IMR-90 (cell line): ENCODE results near the gene OGDHL. TPM values are rescaled to one million over a fixed set of nuclear protein-coding genes. Genes with fewer than 3 reads are reported as not detected.

Experiments
- ATAC-seq: fragments of 200-7000 bp; cut with Tn5 transposase; 2 replicates; pipeline ENCODE4 v1.9.1; 2020; ENCODE audit warnings: low read depth, mild to moderate bottlenecking, moderate library complexity
- BruUV-seq: library from RNA; stranded (reverse); fragments of 400-500 nt; replicated peaks from 2 replicates; lab custom pipeline; 2021; lab: Mats Ljungman, UMichigan
- CTCF ChIA-PET: fragments of 300-600 bp; formaldehyde crosslinking; extraction: SDS; loops from one replicate; lab custom pipeline; 2021; ENCODE audit warnings: antibody characterized with exemption; lab: Yijun Ruan, JAX
- POLR2A ChIA-PET: fragments of 300-600 bp; sonication (Branson Sonifier 250); formaldehyde crosslinking; loops from one replicate; lab custom pipeline; 2022; ENCODE audit warnings: antibody characterized with exemption; ENCODE audit not compliant: unreplicated experiment; lab: Charles Lee
- DNase-seq: peaks from one replicate; pipeline ENCODE4 v3.0.0; 2013
- H2AFZ ChIP-seq: replicated peaks from 2 replicates; pipeline ENCODE3; 2013; ENCODE audit warnings: low read length, mild to moderate bottlenecking; ENCODE audit not compliant: poor library complexity
- H2AK5ac ChIP-seq: 2 replicates; pipeline ENCODE4 v1.6.1; 2013; ENCODE audit warnings: low read depth, low read length, inconsistent platforms
- H2AK9ac ChIP-seq: replicated peaks from 2 replicates; pipeline ENCODE3; 2013; ENCODE audit warnings: mild to moderate bottlenecking, low read depth, low read length, moderate library complexity; ENCODE audit not compliant: poor library complexity
- H2BK120ac ChIP-seq: 2 replicates; pipeline ENCODE4 v1.6.1; 2013; ENCODE audit warnings: low read depth, low read length, inconsistent platforms
- H2BK15ac ChIP-seq: 3 replicates; pipeline ENCODE4 v1.6.1; 2013; ENCODE audit warnings: low read depth, low read length, inconsistent platforms
- H2BK20ac ChIP-seq: 2 replicates; pipeline ENCODE4 v1.6.1; 2013; ENCODE audit warnings: low read depth, mild to moderate bottlenecking, inconsistent platforms, low read length, moderate library complexity
- H2BK5ac ChIP-seq: 2 replicates; pipeline ENCODE4 v1.6.1; 2013; ENCODE audit warnings: mild to moderate bottlenecking, low read depth, low read length, inconsistent platforms; ENCODE audit not compliant: poor library complexity, severe bottlenecking
- H3K14ac ChIP-seq: replicated peaks from 2 replicates; pipeline ENCODE4 v1.6.1; 2013; ENCODE audit warnings: low read depth, low read length, inconsistent platforms
- H3K18ac ChIP-seq: 2 replicates; pipeline ENCODE4 v1.6.1; 2013; ENCODE audit warnings: low read depth, low read length, control low read depth
- H3K23ac ChIP-seq: 2 replicates; pipeline ENCODE4 v1.6.1; 2013; ENCODE audit warnings: low read depth, low read length, inconsistent platforms
- H3K27ac ChIP-seq: 2 replicates; pipeline ENCODE4 v1.5.1; 2013; ENCODE audit warnings: mild to moderate bottlenecking, control low read depth, low read length; ENCODE audit not compliant: insufficient read depth
- H3K27me3 ChIP-seq: 2 replicates; pipeline ENCODE4 v1.6.1; 2013; ENCODE audit warnings: low read length; ENCODE audit not compliant: control insufficient read depth, insufficient read depth
- H3K36me3 ChIP-seq: 2 replicates; pipeline ENCODE4 v1.6.1; 2013; ENCODE audit warnings: low read length, mixed read lengths; ENCODE audit not compliant: control insufficient read depth, insufficient read depth
- H3K4ac ChIP-seq: 2 replicates; pipeline ENCODE4 v1.6.1; 2013; ENCODE audit warnings: low read depth, low read length, inconsistent platforms
- H3K4me1 ChIP-seq: 2 replicates; pipeline ENCODE4 v1.6.1; 2013; ENCODE audit warnings: low read length, mixed read lengths; ENCODE audit not compliant: control insufficient read depth, insufficient read depth
- H3K4me2 ChIP-seq: 2 replicates; pipeline ENCODE4 v1.6.1; 2013; ENCODE audit warnings: low read depth, mild to moderate bottlenecking, control low read depth, low read length, moderate library complexity
- H3K4me3 ChIP-seq: 2 replicates; pipeline ENCODE4 v1.5.1; 2013; ENCODE audit warnings: low read depth, mild to moderate bottlenecking, control low read depth, low read length, moderate library complexity; ENCODE audit not compliant: insufficient read depth
- H3K56ac ChIP-seq: 2 replicates; pipeline ENCODE4 v1.6.1; 2013; ENCODE audit warnings: low read length, inconsistent platforms; ENCODE audit not compliant: insufficient read depth; ENCODE audit errors: extremely low read depth
- H3K79me1 ChIP-seq, 2 experiments: 2 replicates each; pipeline ENCODE4 v1.6.1; 2013; ENCODE audit warnings: low read length in 2 of 2, inconsistent platforms in 1 of 2, low read depth in 1 of 2
- H3K9ac ChIP-seq: 2 replicates; pipeline ENCODE4 v1.6.1; 2013; ENCODE audit warnings: low read depth, low read length, control low read depth
- H3K9me1 ChIP-seq: 2 replicates; pipeline ENCODE4 v1.6.1; 2013; ENCODE audit warnings: low read length, inconsistent platforms; ENCODE audit not compliant: insufficient read depth
- H3K9me3 ChIP-seq: 2 replicates; pipeline ENCODE4 v1.6.1; 2013; ENCODE audit warnings: low read length; ENCODE audit not compliant: control insufficient read depth, insufficient read depth
- H4K20me1 ChIP-seq: 2 replicates; pipeline ENCODE4 v1.6.1; 2013; ENCODE audit warnings: low read length, inconsistent platforms; ENCODE audit not compliant: insufficient read depth
- H4K5ac ChIP-seq: 2 replicates; pipeline ENCODE4 v1.6.1; 2013; ENCODE audit warnings: mild to moderate bottlenecking, low read depth, low read length, control low read depth
- H4K8ac ChIP-seq, 2 experiments: 2 replicates each; pipeline ENCODE4 v1.6.1; 2013; ENCODE audit warnings: low read depth in 2 of 2, low read length in 2 of 2, control low read depth in 1 of 2, inconsistent platforms in 1 of 2
- H4K91ac ChIP-seq: 2 replicates; pipeline ENCODE4 v1.6.1; 2013; ENCODE audit warnings: low read depth, low read length, inconsistent platforms; ENCODE audit not compliant: insufficient read depth
- CEBPB ChIP-seq: IDR thresholded peaks from 2 replicates; pipeline ENCODE4 v1.6.1; 2012; ENCODE audit warnings: low read depth, low read length, improper control_type of control experiment
- FOS ChIP-seq: fragments of 150-350 bp; IDR thresholded peaks from 2 replicates; pipeline ENCODE4 v1.6.1; 2016; ENCODE audit warnings: low read depth, low read length
- POLR2A ChIP-seq: IDR thresholded peaks from 2 replicates; pipeline ENCODE4 v1.6.1; 2012; ENCODE audit warnings: mild to moderate bottlenecking, low read depth, low read length
- RAD21 ChIP-seq: IDR thresholded peaks from 2 replicates; pipeline ENCODE4 v1.6.1; 2012; ENCODE audit warnings: low read length, improper control_type of control experiment
- WGBS, 2 experiments: methylation state at CpG; one replicate each; pipeline versions ENCODE4 v1.1.5 to v1.1.7; 2013; ENCODE audit warnings: missing lambda C conversion rate in 2 of 2; ENCODE audit not compliant: insufficient read length in 1 of 2; ENCODE audit errors: extremely low coverage in 2 of 2; 5-methylcytosine and 5-hydroxymethylcytosine counted together
- dilution Hi-C: fragments of 300-500 bp; cut with HindIII; formaldehyde crosslinking; loops from one replicate; pipeline ENCODE4 v1.14.3; 2018; ENCODE audit warnings: low sequenced_read_pairs; ENCODE audit not compliant: unreplicated experiment
- in situ Hi-C: fragments of 300-500 bp; cut with MboI; formaldehyde crosslinking; loops from 3 replicates; pipeline ENCODE4 v1.14.3; 2019; ENCODE audit warnings: low sequenced_read_pairs, inconsistent platforms, mixed read lengths
- intact Hi-C: fragments of 100-400 bp; cut with micrococcal nuclease; formaldehyde crosslinking; loops from 2 replicates; pipeline ENCODE4 v1.10.0; 2022
- polyA plus RNA-seq, 3 experiments: library from polyadenylated mRNA; depleted of rRNA; stranded (reverse); fragments of >200 nt; gene quantifications; 2 replicates each; pipeline ENCODE4 v1.2.3, GENCODE V29; 2012; ENCODE audit warnings: low replicate concordance in 1 of 3
- total RNA-seq: library from RNA; depleted of rRNA; stranded (reverse); fragments of >200 nt; gene quantifications from 2 replicates; pipeline ENCODE4 v1.2.3, GENCODE V29; 2012
- TF ChIP-seq, protein P1 (sequence below): fragments of 150-350 bp; IDR thresholded peaks from 2 replicates; pipeline ENCODE4 v1.6.1; 2017; ENCODE audit warnings: mild to moderate bottlenecking, antibody characterized with exemption, low read length, low read depth

Gene OGDHL
- total and polyA plus RNA-seq, 2 of the 4 experiments (the other 2 are of a cell fraction), result 0.18 to 0.27 TPM

DNA sequence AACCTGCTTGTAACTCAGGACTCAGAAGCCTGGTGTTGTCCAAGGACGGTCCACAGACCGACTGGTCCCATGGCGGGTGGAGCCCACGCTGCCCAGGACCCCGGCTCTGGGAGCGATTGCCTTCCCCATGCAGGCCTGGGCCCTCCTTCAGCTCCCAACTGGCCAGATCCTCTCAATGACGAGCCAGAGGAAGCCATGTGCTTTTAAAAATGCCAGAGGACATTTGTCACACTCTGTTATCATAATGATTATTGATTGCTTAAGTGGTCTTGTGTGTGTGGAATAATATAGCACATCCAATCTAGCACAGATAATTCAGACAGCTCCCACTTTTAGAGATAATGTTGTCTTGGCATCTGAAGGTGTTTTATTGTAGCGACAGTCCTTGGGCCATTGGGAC, 22.6 kb upstream of the OGDHL start:
- H4K5ac ChIP-seq, result no peak overlapping the region
- H3K23ac ChIP-seq, result no peak overlapping the region
- no peak overlapping the region for H3K4ac ChIP-seq
- H3K9me3 ChIP-seq, result no peaks in the 10 kb centered on the region
- H3K27ac ChIP-seq, result no peak overlapping the region
- H4K91ac ChIP-seq, result no peak overlapping the region
- H2BK120ac ChIP-seq, result no peak overlapping the region
- H4K20me1 ChIP-seq, result no peaks in the 10 kb centered on the region
- no peak overlapping the region for H3K56ac ChIP-seq
- H3K14ac ChIP-seq, result no peak overlapping the region
- H3K79me1 ChIP-seq, result no peaks in the 10 kb centered on the region
- DNase-seq, result no peak
- ChIA-PET POLR2A (no interaction called here), CTCF (no interaction called here)
- H2AFZ ChIP-seq, result no peak overlapping the region
- dilution Hi-C loops, result no loop called here
- no peak overlapping the region for H2AK9ac ChIP-seq
- no peak overlapping the region for H2BK5ac ChIP-seq
- H2BK15ac ChIP-seq, result no peak overlapping the region
- no peaks in the 10 kb centered on the region for H3K4me1 ChIP-seq
- no peak overlapping the region for H3K4me3 ChIP-seq
- no peak for ATAC-seq
- BruUV-seq, result no TSS peak
- H3K36me3 ChIP-seq, result no peaks in the 10 kb centered on the region
- TF ChIP-seq, protein P1, sequence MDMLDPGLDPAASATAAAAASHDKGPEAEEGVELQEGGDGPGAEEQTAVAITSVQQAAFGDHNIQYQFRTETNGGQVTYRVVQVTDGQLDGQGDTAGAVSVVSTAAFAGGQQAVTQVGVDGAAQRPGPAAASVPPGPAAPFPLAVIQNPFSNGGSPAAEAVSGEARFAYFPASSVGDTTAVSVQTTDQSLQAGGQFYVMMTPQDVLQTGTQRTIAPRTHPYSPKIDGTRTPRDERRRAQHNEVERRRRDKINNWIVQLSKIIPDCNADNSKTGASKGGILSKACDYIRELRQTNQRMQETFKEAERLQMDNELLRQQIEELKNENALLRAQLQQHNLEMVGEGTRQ, result no peak
- TF ChIP-seq POLR2A (no peak), FOS (no peak), RAD21 (no peak), CEBPB (no peak)
- in situ Hi-C loops, result no loop called here
- H3K27me3 ChIP-seq, result peaks cover 2% of the 10 kb centered on the region; the same call in 1 of the 2 replicates
- H3K9me1 ChIP-seq, result no peaks in the 10 kb centered on the region
- H4K8ac ChIP-seq, result no peak overlapping the region
- H3K9ac ChIP-seq, result no peak overlapping the region
- no peak overlapping the region for H2BK20ac ChIP-seq
- WGBS, 2 experiments, result no CpG with 5 or more reads among the region's 8 CpGs
- intact Hi-C loops, result no loop called here
- no peak overlapping the region for H3K18ac ChIP-seq
- H3K4me2 ChIP-seq, result no peak overlapping the region
- H2AK5ac ChIP-seq, result no peak overlapping the region
